HepG2 (cell line): ENCODE results near the gene AKAIN1. TPM values are rescaled to one million over a fixed set of nuclear protein-coding genes. Genes with fewer than 3 reads are reported as not detected.

Source experiments
- ARHGAP35 ChIP-seq: sonication (generic); formaldehyde crosslinking; IDR thresholded peaks from 2 replicates; pipeline ENCODE4 v1.9.0; 2022; ENCODE audit warnings: mild to moderate bottlenecking, inconsistent platforms, moderate library complexity, missing genetic modification reagents, borderline replicate concordance
- ESRRA ChIP-seq: sonication (generic); formaldehyde crosslinking; IDR thresholded peaks from 2 replicates; pipeline ENCODE4 v1.5.1; 2020; ENCODE audit warnings: mild to moderate bottlenecking, low read depth, missing genetic modification reagents
- HES4 ChIP-seq: sonication (generic); formaldehyde crosslinking; IDR thresholded peaks from 2 replicates; pipeline ENCODE4 v1.9.0; 2021; ENCODE audit warnings: mild to moderate bottlenecking, missing genetic modification reagents, borderline replicate concordance
- LRRFIP1 ChIP-seq: sonication (generic); formaldehyde crosslinking; conservative IDR thresholded peaks from 2 replicates; pipeline ENCODE4 v1.4.0; 2020; ENCODE audit warnings: missing genetic modification reagents
- MAX ChIP-seq: IDR thresholded peaks from 2 replicates; pipeline ENCODE4 v1.6.1; 2012; ENCODE audit warnings: inconsistent platforms
- NCOA2 ChIP-seq: sonication (generic); formaldehyde crosslinking; IDR thresholded peaks from 2 replicates; pipeline ENCODE4 v1.8.0; 2022; ENCODE audit warnings: inconsistent platforms
- NCOR1 ChIP-seq: fragments of 200-600 bp; sonication (generic); IDR thresholded peaks from 2 replicates; pipeline ENCODE4 v1.7.0; 2017; ENCODE audit warnings: antibody characterized with exemption, low read length, borderline replicate concordance
- PHF20 ChIP-seq: sonication (generic); formaldehyde crosslinking; IDR thresholded peaks from 2 replicates; pipeline ENCODE4 v1.5.0; 2020; ENCODE audit warnings: mild to moderate bottlenecking, missing genetic modification reagents
- PRMT3 ChIP-seq: sonication (generic); formaldehyde crosslinking; IDR thresholded peaks from 2 replicates; pipeline ENCODE4 v1.8.1; 2022; ENCODE audit warnings: low read depth, mild to moderate bottlenecking, moderate library complexity, missing genetic modification reagents, borderline replicate concordance
- SNAPC2 ChIP-seq: sonication (generic); formaldehyde crosslinking; IDR thresholded peaks from 2 replicates; pipeline ENCODE4 v1.8.1; 2022; ENCODE audit warnings: mild to moderate bottlenecking, missing genetic modification reagents
- SNAPC5 ChIP-seq: sonication (generic); formaldehyde crosslinking; IDR thresholded peaks from 2 replicates; pipeline ENCODE4 v1.8.1; 2023; ENCODE audit warnings: mild to moderate bottlenecking, missing genetic modification reagents, borderline replicate concordance
- SOX13 ChIP-seq, 3 experiments: fragments of 450-650 bp in 1 of 3; sonication (generic) in 1 of 3; formaldehyde crosslinking in 1 of 3; IDR thresholded peaks in 2 of 3; conservative IDR thresholded peaks in 1 of 3; 2 replicates each; pipeline versions ENCODE4 v1.5.0 to v1.6.1; 2016 to 2020; ENCODE audit warnings: antibody characterized with exemption in 1 of 3, mild to moderate bottlenecking in 1 of 3, missing compliant biosample characterization in 1 of 3, missing genetic modification reagents in 1 of 3, moderate library complexity in 1 of 3
- SP5 ChIP-seq: IDR thresholded peaks from 2 replicates; pipeline ENCODE4 v1.6.1; 2016; ENCODE audit warnings: low read depth, borderline replicate concordance
- TEF ChIP-seq: sonication (generic); formaldehyde crosslinking; IDR thresholded peaks from 2 replicates; pipeline ENCODE4 v1.5.0; 2020; ENCODE audit warnings: missing genetic modification reagents
- YY1 ChIP-seq: IDR thresholded peaks from 2 replicates; pipeline ENCODE4 v1.6.1; 2011; ENCODE audit warnings: low read length, low read depth, moderate library complexity, mild to moderate bottlenecking; ENCODE audit not compliant: insufficient read depth, insufficient replicate concordance
- ZBTB21 ChIP-seq: sonication (generic); formaldehyde crosslinking; IDR thresholded peaks from 2 replicates; pipeline ENCODE4 v1.4.0; 2020; ENCODE audit warnings: missing genetic modification reagents
- ZNF275 ChIP-seq: sonication (generic); formaldehyde crosslinking; IDR thresholded peaks from 2 replicates; pipeline ENCODE4 v1.8.0; 2022; ENCODE audit warnings: missing genetic modification reagents, mild to moderate bottlenecking, inconsistent platforms, borderline replicate concordance
- ZNF292 ChIP-seq: sonication (generic); formaldehyde crosslinking; IDR thresholded peaks from 2 replicates; pipeline ENCODE4 v1.8.1; 2022; ENCODE audit warnings: mild to moderate bottlenecking, low read depth, missing genetic modification reagents, borderline replicate concordance
- ZNF331 ChIP-seq: sonication (generic); formaldehyde crosslinking; IDR thresholded peaks from 2 replicates; pipeline ENCODE4 v1.4.0; 2020; ENCODE audit warnings: missing genetic modification reagents
- ZNF333 ChIP-seq: sonication (generic); formaldehyde crosslinking; IDR thresholded peaks from 2 replicates; pipeline ENCODE4 v1.4.0; 2020; ENCODE audit warnings: mild to moderate bottlenecking, missing genetic modification reagents, borderline replicate concordance
- ZNF33B ChIP-seq: sonication (generic); formaldehyde crosslinking; IDR thresholded peaks from 2 replicates; pipeline ENCODE4 v1.5.1; 2020; ENCODE audit warnings: mild to moderate bottlenecking, missing genetic modification reagents
- ZNF616 ChIP-seq: sonication (generic); formaldehyde crosslinking; IDR thresholded peaks from 2 replicates; pipeline ENCODE4 v1.5.0; 2020; ENCODE audit warnings: low read depth, mild to moderate bottlenecking, missing genetic modification reagents
- ZNF773 ChIP-seq: sonication (generic); formaldehyde crosslinking; IDR thresholded peaks from 2 replicates; pipeline ENCODE4 v1.4.0; 2020; ENCODE audit warnings: missing genetic modification reagents, borderline replicate concordance
- polyA plus RNA-seq, 8 experiments: library from polyadenylated mRNA; depleted of rRNA in 3 of 8; stranded (reverse) in 7 of 8; unstranded in 1 of 8; fragments of >200 nt; fragmentation: Illumina TruSeq in 4 of 8; extraction: Trizol in 4 of 8; gene quantifications; 2 replicates each; pipeline versions ENCODE4 v1.2.1 to v1.2.3, GENCODE V29; 2011 to 2016; ENCODE audit warnings: low read depth in 4 of 8, missing spikeins in 1 of 8, mixed read lengths in 1 of 8; ENCODE audit not compliant: insufficient read depth in 1 of 8
- total RNA-seq, 5 experiments: library from RNA; depleted of rRNA; stranded (reverse); fragments of >200 nt; fragmentation: Illumina TruSeq; extraction: Trizol; gene quantifications; 2 replicates each; pipeline ENCODE4 v1.2.3, GENCODE V29; 2016; ENCODE audit warnings: low read depth in 1 of 5

AKAIN1 gene
- total and polyA plus RNA-seq, 2 of the 13 experiments (the other 11 are each of a cell fraction or from before 2014, with no cell fraction given): not detected

GRCh38 chr18:5238371-5238976 lies 41.4 kb upstream of the AKAIN1 start (continued):
- TF ChIP-seq ARHGAP35 (CRISPR knock-in tag) (no peak), ZNF33B (CRISPR knock-in tag) (no peak), ZBTB21 (CRISPR knock-in tag) (no peak), ZNF292 (CRISPR knock-in tag) (0 out of 2 replicates have a peak, but pooled peaks have one; percentile 30), ZNF616 (CRISPR knock-in tag) (no peak), SP5 (CRISPR knock-in tag) (no peak), ZNF275 (CRISPR knock-in tag) (no peak), HES4 (no peak), NCOA2 (no peak), SNAPC2 (CRISPR knock-in tag) (no peak), YY1 (no peak), TEF (0 out of 2 replicates have a peak, but pooled peaks have one; percentile 34), PHF20 (CRISPR knock-in tag) (no peak), SNAPC5 (CRISPR knock-in tag) (no peak), ESRRA (CRISPR knock-in tag) (0 out of 2 replicates have a peak, but pooled peaks have one; percentile 2), ZNF331 (CRISPR knock-in tag) (no peak), PRMT3 (CRISPR knock-in tag) (no peak), SOX13 (IDR thresholded peaks at IDR 0.05) (no peak), SOX13 (CRISPR knock-in tag; conservative IDR thresholded peaks at IDR 0.05 in 1 of 2, IDR thresholded peaks at IDR 0.05 in 1 of 2) (no peak), NCOR1 (0 out of 2 replicates have a peak, but pooled peaks have one; percentile 8), LRRFIP1 (CRISPR knock-in tag) (no peak), MAX (peak; percentile 24; the same call in 1 of the 2 replicates), ZNF333 (no peak; the same call in 1 of the 2 replicates), ZNF773 (no peak; the same call in 1 of the 2 replicates)
